Fibroblast of pulmonary artery (primary cell): Measurements from ENCODE around the gene GPATCH3.

Experiments
- DNase-seq: peaks from one replicate; pipeline ENCODE4 v3.0.0-alpha.2; 2010; ENCODE audit warnings: low read depth
- H3K4me3 ChIP-seq: replicated peaks from 2 replicates; pipeline ENCODE4 v1.5.1; 2011; ENCODE audit warnings: low read depth, mild to moderate bottlenecking, control low read depth, low read length, moderate library complexity
- CTCF ChIP-seq: IDR thresholded peaks from 2 replicates; pipeline ENCODE4 v1.5.1; 2011; ENCODE audit warnings: mild to moderate bottlenecking, control low read depth, low read length, inconsistent platforms; ENCODE audit errors: missing control alignments

Gene GPATCH3

GRCh38 chr1:26857473-26858060 is 42.7 kb downstream of the GPATCH3 start:
- no peak for TF ChIP-seq CTCF
- no peak overlapping the region for H3K4me3 ChIP-seq
- no peak for DNase-seq

- DNase-seq = no peak
- no peak overlapping the region for H3K4me3 ChIP-seq
- no peak for TF ChIP-seq CTCF
Measured at GRCh38 chr1:26856604-26857469, 43.4 kb downstream of the GPATCH3 start.

GRCh38 chr1:26856181-26856580 is 44.1 kb downstream of the GPATCH3 start:
- no peak for DNase-seq
- TF ChIP-seq CTCF = no peak
- no peak overlapping the region for H3K4me3 ChIP-seq

- no peak for DNase-seq
- TF ChIP-seq CTCF = no peak
- H3K4me3 ChIP-seq = no peak overlapping the region
Measured at GRCh38 chr1:26855636-26856035, 44.6 kb downstream of the GPATCH3 start.

GRCh38 chr1:26854906-26855305 is 45.4 kb downstream of the GPATCH3 start:
- no peak for TF ChIP-seq CTCF
- no peak overlapping the region for H3K4me3 ChIP-seq
- no peak for DNase-seq

GRCh38 chr1:26853600-26853999 is 46.7 kb downstream of the GPATCH3 start:
- TF ChIP-seq CTCF = no peak
- no peak overlapping the region for H3K4me3 ChIP-seq
- DNase-seq = no peak
